Uterus (tissue), 2 donors: Measurements from ENCODE around the gene TYW1.
"Not testable (repeated sequence)": the region's sequence is repeated elsewhere in the genome, so short reads cannot be mapped to it uniquely, and the experiment has no call there.

Source experiments
- POLR2A ChIP-seq, 2 donors: fragments of 450-650 bp; IDR thresholded peaks; one replicate each; pipeline ENCODE4 v1.6.1; 2016; ENCODE audit warnings: antibody characterized with exemption in 2 of 2, mild to moderate bottlenecking in 1 of 2, moderate library complexity in 1 of 2
- TF ChIP-seq, protein P1 (sequence below), 4 experiments: fragments of 200-600 bp in 2 of 4; fragments of 450-650 bp in 2 of 4; sonication (generic) in 2 of 4; IDR thresholded peaks; one replicate each; pipeline ENCODE4 v1.5.1; 2016 to 2019; ENCODE audit warnings: antibody characterized with exemption in 4 of 4, mild to moderate bottlenecking in 2 of 4, moderate library complexity in 1 of 4

DNA sequence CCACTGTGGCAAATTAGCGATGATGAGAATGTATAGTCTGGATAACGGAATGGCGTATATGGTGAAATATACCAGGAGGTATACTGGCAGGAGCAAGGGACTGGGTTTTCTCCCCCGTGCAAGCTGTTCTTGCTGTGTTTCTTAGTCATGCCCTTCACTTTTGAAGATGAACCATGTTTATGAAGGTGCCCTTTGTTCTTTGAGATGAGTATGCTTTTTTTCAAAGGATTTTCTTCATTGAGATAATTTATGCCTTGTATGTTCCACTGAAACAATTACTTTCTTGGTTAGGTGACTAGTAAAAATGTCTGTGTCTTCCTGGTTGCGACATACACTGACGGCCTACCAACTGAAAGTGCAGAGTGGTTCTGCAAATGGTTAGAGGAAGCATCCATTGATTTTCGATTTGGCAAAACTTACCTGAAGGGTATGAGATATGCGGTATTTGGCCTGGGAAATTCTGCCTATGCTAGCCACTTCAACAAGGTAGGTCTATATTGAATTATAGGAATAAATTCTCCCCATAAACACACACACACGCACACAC, 17.5 kb downstream of the TYW1 start:
- TF ChIP-seq, protein P1, sequence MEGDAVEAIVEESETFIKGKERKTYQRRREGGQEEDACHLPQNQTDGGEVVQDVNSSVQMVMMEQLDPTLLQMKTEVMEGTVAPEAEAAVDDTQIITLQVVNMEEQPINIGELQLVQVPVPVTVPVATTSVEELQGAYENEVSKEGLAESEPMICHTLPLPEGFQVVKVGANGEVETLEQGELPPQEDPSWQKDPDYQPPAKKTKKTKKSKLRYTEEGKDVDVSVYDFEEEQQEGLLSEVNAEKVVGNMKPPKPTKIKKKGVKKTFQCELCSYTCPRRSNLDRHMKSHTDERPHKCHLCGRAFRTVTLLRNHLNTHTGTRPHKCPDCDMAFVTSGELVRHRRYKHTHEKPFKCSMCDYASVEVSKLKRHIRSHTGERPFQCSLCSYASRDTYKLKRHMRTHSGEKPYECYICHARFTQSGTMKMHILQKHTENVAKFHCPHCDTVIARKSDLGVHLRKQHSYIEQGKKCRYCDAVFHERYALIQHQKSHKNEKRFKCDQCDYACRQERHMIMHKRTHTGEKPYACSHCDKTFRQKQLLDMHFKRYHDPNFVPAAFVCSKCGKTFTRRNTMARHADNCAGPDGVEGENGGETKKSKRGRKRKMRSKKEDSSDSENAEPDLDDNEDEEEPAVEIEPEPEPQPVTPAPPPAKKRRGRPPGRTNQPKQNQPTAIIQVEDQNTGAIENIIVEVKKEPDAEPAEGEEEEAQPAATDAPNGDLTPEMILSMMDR (IDR thresholded peaks at IDR 0.05) = not testable (repeated sequence)
- TF ChIP-seq POLR2A (IDR thresholded peaks at IDR 0.05) = not testable (repeated sequence)
